Activated CD4-positive, alpha-beta T cell treated with anti-CD3 and anti-CD28 coated beads, Interleukin-2, amount 50 U/mL, for 48 hours (primary cell): ENCODE measurements around the gene RAB43.

Source experiments
- DNase-seq, 2 experiments: peaks; one replicate each; pipeline ENCODE4 v3.0.0-alpha.2; 2020

The RAB43 gene

DNA sequence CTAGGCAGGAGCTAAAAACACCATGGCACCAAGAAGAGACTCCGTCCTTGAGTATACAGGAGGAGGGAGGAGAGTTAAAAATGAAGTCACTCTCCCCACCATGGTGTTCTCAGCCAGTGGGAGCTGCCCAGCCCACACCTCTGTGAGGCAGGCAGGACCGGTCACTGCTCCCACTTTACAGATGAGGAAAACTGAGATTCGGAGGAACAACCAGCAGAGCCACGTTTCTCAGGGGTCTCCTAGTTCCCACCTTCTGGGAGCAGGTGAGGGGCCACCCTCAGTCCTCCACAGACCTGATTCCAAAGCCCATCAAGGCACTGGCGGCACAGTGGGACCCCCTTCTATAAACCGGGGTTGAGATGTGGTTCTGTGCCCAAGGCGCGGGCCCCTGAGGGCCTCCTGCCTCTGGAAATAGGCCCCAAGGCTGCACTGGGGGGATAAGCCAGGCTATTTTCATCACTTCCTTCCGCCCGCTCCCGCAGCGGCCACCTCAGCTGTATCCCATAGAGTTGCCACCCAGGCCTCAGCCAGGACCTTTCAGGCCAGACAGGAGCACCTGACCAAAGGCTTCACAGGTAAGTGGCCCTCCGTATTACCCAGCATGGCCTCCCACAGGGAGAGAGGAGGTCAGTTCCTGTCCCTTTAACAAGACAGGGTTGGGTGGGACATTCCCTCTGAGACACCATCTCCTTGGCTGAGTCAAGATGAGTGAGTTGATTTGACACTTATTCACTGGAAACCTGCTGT lies 61.2 kb downstream of the RAB43 start, which contains the start of gene GP9:
GP9 (plus strand) TSS at position 504 of the 747 bp plus-strand sequence. CDS start 961 bp downstream, outside the sequence.
- no peak for DNase-seq

DNA sequence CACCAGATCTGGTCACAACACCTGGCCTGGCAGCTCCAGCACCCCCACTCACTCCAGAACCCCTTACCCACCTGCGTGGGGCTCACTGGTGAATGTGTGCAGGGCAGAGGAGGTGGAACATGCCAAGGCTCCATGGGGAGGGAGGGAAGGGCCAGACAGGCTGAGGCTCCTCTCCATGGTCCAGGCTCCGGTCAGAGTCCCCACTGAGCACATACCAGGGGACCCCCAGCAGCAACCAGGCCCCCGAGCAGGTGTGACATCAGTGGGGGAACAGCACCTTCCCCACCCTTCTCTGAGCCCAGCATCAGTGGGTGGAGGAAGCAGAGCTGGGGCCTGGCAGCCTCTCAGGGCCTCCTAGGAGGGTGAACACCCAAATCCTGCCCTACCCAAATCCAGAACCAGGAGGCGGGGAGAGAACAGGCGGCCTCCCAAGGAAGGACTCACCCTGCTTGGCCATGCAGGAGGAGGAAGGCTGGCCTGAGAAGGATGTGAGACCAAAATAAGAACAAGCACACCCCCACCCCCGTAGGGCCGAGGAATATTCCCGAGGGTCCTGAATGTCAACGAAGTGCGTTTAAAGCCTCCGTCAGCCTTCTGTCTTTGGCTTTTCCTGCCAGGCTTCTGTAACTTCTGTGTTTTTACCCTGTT lies 62.2 kb downstream of the RAB43 start:
- no peak for DNase-seq

DNA sequence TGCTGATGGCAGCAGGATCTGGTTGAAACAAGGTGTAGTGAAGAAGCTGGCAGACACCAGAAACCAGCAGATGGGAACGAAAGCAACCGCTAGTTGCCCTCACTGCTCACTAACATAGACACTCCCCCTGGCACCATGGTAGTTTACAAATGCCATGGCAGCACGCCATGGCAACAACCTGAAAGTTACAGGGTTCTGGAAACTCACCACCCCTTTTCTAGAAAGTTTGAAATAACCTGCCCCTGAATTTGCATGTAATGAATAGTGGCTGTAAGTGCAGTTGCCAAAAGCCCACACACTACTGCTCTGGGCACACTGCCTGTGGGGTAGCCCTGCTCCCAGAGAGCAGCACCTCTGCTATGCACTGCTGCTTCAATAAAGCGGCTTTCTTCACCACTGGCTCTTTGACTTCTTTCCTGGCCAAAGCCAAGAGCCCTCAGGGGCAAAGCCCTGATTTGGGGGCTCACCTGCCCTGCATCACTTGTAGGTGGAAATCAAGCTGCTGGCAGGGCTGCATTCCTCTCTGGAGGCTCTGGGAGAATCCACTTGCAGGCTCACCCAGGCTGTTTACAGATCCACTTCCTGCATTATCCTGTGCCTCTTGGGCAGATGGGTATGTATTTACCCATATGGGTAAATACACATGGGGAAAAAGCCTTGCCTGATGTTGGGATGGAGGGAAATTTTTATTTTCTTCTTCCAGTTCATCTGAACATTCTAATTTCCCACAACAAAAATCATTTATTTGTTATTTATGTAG lies 63.0 kb downstream of the RAB43 start:
- no peak for DNase-seq

DNA sequence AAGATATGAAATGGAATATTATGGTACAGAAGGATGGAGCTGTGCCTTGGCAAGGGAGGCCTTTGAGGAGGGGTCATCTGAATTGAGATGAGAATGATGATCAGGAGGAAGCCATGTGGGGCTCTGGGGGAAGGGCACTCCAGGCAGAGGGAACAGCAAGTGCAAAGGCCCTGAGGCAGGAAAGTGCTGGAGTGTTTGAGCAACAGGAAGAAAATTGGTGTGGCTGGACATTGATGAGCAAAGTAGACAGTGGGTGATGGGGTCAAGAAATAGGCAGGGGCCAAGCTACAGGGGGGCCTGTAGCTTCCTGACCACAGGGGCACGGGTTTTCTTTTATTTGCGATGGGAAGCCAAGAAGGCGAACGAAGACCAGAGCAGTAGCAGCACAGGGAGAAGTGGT lies 64.4 kb downstream of the RAB43 start:
- no peak for DNase-seq

DNA sequence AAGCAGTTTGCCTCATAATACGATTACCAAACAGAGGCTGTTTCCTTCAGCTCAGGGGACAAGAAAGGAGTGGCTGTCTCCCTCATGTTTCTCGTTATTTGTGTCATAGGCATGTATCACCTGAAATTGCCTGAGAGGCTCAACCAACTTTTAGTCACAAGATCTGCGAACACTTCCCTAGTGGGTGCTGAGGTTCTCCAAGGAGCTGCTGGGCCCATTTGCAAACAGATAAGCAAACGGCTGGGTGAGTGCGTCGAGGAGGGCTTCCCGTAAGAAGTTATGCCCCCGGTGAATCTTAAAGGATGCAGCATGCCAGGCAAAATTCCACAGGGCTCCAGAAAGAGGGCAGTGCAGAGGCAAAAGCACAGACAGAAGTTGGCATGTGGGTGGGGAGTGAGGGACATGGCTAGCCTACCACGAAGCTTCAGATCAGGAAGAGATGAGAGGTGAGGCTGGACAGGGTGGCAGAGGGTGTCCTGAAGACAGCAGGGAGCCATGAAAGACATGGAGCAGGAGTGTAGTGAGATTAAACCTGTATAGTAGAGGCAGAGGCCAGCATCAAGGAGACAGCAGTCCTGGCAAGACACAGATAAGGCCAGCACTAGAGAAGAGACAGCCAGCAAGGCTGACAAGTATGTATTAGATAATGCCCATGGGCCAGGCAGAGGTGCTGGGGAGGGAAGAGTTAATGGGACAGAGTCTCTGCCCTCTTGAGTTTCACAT lies 65.0 kb downstream of the RAB43 start:
- no peak for DNase-seq

DNA sequence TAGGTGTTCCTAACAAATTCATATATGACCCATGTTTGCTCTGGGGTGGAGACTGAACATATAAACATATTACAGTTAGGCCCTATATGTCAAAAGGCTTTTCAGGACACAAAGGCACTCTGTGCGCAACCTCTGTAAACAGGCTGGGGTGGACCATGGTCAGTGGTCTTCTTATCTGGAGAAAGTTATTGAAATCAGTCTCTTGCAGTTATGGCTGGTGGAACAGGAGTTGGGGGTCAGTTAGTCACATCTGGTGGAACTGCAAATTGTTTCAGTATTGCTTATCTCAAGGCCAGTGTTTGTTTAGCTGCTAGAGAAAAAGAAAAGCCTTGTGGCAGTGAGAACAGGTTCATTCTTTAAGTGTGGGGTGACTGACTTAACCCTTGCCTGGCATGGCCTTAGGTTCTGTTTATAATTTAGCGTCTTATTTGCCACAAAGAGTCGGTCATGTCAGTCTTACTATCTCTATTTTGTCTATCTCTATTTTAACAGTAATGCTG lies 66.9 kb downstream of the RAB43 start:
- no peak for DNase-seq

DNA sequence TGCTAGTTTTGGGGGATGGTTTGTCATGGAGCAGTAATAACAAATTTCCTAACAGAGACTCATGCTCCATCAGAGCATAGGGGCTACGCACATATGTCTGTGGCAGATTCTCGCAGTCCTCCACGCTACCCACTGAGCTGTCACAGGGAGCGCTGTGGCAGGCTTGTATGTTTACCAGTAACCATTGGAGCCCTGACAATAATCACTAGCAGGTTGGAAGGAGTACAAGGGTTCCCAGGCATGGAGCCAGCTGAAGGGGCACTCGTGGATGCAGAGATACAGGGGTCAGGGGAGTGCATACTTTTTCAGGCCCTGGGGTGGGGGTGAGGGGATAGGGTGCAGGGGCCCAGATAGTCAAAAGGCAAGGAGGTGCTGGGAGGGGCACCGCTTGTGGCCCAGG lies 68.9 kb downstream of the RAB43 start:
- no peak for DNase-seq

DNA sequence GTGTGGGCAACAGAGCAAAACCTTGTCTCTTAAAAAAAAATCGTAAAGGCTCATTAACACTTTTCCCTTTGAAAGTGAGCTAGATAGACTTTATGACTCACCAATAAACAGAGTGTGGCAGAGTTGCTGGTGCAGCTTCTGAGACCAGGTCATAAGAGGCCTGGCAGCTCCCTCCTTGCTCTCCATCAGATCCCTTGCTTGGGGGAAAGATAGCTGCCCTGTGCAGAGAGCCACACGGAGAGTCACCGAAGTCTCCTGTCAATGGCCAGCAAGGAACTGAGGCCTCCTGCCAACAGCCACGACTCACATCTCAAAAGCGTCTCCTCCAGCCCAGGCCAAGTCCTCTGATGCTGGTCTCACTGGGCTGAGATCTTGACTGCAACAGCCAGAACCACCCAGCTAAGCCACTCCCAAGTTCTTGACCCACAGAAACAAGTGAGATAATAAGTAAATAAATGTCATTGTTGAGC lies 69.7 kb downstream of the RAB43 start:
- no peak for DNase-seq

DNA sequence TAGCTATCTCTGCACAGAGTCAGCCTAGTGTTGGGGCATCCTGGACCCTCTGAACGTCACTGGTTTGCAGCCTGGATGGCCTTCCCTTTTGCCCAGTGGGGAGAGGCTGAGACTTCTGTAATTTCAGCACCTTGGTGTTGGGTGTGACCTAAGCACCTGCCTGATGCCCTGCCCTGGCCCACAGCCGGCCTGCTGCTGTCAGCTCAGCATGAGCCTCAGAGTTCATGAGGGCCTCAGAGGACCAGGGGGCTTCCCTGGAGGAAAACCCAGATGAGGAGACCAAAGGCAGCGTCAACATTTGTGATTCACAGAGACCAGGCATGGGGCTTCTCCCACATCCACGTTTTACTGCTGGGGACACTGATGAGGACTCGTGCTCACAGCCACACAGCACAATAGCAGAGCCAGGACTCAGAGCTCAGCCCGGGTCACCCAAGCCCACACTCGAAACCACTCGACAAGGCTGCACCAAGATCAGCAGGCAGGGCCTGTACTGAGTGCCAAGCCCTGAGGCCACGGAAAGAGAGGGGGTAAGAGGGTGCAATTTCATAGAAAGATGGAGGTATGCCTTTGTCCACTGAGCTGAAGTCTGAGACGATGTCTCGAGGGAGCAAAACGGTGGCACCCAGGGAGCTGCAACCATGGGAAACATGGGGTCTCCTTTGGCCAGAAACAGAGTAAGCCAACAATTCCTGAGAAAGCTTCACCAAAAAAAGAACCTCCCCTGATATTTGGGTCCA lies 70.9 kb downstream of the RAB43 start:
- no peak for DNase-seq

DNA sequence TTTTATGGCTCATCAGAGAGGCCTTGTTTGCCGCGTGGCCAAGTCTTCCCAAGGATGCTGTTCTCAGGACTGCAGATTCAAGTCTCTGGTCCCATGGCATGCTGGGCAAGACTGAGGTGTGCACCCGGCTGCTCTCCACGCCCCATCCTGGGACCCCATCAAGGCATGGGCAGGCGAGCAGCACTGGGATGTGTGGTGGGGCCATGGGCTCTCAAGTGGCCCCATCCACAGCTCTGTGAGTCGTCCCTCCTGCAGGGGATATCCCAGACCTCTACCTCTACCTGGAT lies 74.1 kb downstream of the RAB43 start:
- DNase-seq = no peak

DNA sequence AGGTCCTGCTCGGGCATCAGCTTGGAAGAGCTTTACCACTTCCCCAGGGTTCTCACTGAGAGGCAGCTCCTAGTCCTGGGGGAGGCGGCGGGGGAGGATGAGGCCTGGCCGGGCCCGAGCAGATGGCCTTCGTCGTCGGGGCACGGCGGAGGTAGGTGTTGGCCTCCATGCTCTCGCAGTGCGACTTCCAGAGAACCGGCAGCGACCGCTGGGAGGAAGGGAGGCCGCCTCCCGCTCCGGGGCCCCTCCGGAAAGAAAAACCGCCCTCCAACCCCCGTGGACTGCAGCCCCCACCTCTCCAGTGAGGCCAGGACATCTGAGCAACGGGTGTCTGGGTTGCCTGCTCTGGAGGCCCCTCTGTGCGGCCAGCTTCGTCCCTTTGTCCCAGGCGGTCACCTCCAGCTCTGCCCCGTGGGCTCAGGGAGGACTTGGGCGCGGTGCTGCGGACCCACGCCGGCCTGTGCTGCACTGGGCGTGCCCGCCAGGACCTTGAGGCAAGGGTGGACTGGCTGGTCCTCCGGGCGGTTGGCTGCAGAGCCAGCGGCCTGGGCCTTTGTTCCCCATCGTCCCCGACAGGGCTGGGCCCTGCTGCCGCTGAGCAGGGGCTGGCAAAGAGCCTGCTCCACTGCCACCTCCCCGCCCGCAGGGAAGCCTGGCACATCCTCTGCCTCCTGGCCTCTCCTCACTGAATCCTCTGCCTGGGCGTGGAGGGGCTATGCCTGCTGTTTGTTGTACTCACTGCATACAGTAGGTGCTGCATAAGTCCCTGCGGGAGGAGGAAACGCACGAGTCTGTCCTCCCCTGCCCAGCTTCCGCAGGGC lies 74.7 kb downstream of the RAB43 start:
- no peak for DNase-seq

DNA sequence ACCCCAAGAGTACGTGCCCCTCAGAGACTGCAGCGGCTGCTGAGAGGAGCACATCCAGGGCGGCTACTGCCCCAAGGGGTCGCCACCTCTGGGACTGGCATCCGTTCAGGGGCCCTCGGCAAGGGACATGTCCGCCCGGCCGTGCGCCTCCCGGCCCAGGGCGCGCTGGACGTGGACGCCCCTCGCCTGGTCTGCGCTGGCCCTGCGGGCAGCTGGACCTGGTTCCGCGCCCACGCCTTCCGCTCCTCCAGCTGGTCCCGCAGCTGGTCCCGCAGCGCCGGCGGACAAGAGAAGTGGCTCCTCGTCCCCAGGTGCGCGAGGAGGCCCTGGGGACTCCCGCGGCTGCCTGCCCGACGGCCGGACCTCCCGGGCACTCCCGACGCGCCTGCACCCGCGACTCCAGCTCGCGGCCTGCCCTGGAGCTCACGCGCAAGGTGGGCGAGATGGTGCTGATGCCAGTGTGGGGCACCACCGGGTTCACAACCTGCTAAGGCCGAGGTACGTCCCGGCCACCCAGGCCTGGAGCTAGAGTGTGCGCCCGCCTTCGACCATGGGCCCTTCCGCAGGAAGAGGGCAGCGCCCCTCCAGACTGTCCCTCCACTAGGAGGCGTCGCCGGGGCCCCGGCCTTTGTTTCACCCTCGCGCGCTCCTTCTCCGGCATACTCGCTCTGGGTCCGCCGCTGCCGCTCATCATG lies 75.4 kb downstream of the RAB43 start:
- no peak for DNase-seq

DNA sequence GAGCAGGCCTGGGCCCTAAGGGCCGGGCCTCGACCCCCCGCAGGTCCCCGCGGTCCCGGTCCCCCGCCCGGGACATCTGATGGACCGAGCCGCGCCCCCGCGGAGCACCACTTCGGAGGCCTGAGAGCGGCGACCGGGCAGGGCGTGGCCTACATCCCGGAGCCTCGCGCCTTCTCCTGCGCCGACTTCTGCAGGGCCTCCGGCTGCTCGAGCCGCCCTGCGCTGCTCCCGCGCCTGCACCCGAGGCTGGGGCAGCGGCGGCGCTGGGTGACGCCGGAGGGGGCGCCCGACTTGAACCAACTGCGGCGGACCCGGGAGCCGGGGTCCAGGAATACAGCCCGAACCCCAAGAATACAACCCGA lies 75.9 kb downstream of the RAB43 start:
- DNase-seq = peak; percentile 42 to 56

DNA sequence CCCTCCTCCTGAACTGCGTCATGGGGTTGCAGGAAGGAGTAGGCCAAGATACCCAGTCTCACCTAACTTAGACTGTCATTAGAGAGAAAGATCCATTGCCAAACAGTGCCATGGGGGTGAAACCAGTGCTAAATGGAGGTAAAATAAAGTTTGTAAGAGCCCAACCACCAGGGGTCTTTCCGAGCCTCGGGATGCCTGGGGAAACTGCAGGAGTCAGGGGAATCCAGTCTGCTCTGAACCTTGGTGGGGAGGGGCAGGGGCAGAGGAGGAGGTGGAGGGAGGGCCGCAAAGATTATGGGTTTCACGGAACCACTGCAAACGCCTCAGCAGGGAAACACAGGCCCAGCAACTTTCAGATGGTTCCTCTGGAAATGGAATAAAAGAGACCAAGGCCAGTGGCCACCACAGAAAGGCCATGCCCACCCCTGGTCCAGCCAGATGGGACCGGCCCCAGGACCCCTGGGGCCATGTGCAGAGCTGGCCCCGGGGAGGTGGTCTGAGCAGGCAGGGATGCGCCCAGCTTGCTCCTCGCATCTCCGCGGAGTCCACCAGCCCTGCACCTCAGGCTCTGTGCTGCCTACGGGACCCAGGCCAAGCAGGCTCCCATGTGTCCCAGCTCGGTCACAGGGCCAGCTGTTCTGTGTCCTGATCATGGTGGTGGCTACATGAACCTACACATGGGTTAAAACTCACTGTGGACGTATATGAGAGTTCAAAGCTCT lies 80.9 kb downstream of the RAB43 start:
- no peak for DNase-seq

DNA sequence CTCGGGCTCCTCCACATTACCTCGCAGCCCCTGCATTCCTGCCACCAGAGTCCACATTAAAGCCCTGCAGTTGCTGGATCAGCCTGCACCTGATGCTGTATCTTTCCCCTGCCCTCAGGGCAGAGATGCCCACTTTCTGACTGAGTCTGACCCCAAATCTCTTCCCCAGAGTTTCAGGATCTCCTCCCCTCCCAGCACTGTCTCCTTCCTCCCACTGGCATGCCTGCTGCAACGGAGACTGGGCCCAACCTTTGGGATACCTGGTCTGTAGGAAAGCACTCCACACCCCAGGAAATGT lies 81.6 kb downstream of the RAB43 start:
- DNase-seq = no peak

DNA sequence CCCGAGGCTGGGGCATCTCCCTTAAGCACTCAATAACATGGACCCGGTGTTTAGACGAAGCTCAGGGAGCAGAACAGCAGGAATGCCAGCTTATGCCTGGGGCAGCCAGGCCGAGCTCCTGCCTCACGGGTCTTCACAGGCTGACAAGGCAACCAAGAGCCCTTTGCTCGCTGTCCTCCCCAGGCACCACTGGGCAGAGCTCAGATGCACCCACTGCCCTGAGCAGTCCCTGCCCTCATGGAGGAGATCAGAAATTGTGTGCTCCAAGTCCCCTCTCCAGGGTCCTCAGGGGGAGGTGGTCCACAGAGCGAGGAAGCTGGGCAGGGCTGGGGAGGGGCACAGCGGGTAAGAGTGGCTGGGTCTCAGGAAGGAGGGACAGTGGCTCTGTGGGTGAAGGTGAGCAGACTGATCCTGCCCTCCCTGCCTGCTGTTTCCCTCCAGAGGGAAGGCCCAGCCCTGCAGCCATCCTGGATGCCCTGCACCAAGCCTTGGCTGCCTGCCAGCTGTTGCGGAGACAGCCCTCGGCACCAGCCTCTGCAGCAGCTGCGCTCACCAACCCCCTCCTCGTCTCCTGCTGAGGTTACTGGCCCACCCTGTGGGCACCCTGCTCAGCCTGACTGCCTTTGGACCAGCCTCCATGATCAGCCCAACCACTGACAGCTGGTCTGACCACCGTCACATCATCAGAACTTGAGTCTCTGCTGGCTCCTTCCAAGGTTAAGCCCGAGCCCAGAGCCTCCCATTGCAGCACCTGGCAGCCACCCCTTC lies 82.1 kb downstream of the RAB43 start:
- no peak for DNase-seq

DNA sequence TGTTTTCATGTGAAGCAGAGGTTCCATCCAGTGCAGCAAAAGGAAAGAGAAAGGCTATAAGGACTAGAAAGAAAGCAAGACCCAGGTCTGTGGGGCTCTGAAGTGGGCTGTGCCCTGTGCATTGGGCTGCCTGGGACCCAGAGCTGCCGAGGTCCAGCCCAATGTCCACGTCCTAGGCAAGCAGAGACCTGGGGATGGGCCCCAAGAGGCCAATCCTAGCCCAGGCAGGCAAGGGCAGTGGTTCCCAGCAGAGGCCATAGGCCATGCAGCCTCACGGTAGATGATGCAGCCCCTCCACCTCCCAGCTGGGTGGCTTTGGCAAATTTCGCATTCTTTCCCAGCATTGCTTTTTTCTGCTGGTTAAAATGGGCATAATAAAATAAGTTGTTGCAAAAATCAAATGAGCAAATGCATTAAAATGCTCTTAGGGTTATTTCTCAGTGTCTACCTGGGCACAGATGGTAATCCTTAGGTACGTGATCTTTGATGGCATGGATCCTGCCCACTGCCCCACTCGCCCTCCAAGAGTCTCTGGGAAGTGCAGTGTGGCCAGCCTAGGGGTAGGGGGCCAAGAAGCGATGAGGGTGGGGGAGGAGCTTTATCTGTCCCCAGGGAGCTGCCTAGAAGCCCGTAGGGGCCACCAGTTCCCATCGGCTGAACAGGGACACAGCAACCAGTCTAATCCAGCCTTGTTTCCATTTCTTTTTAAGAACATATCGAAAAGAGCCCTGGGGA lies 83.3 kb downstream of the RAB43 start:
- DNase-seq = no peak
